GM19239 (cell line): Measurements from ENCODE around the gene PRICKLE2.

Experiments used
- DNase-seq: peaks from one replicate; pipeline ENCODE4 v3.0.0; 2011; ENCODE audit warnings: low spot score; ENCODE audit not compliant: insufficient read length
- FAIRE-seq: peaks from 2 replicates; lab custom pipeline; 2011; peaks lifted over from hg19 to GRCh38; lab: Jason Lieb, UNC

Gene PRICKLE2

GRCh38 chr3:64223791-64224745, 1.2 kb downstream of the PRICKLE2 start:
- no peak for FAIRE-seq
- DNase-seq, result no peak

GRCh38 chr3:64222501-64223111, 2.7 kb downstream of the PRICKLE2 start:
- DNase-seq (no peak), FAIRE-seq (no peak)

GRCh38 chr3:64221571-64222257, 3.6 kb downstream of the PRICKLE2 start:
- DNase-seq (no peak), FAIRE-seq (no peak)

GRCh38 chr3:64220161-64220914, 4.9 kb downstream of the PRICKLE2 start:
- no peak for DNase-seq

GRCh38 chr3:64218746-64219145, 6.5 kb downstream of the PRICKLE2 start:
- no peak for FAIRE-seq

More at GRCh38 chr3:64220161-64220914, 4.9 kb downstream of the PRICKLE2 start:
- FAIRE-seq, result no peak

GRCh38 chr3:64218329-64218728, 6.9 kb downstream of the PRICKLE2 start:
- no peak for DNase-seq
- FAIRE-seq, result no peak

More at GRCh38 chr3:64218746-64219145, 6.5 kb downstream of the PRICKLE2 start:
- DNase-seq, result no peak

- no peak for DNase-seq
- no peak for FAIRE-seq
Observed at GRCh38 chr3:64216274-64217147, 8.8 kb downstream of the PRICKLE2 start.

GRCh38 chr3:64215559-64215958, 9.7 kb downstream of the PRICKLE2 start:
- FAIRE-seq (no peak), DNase-seq (no peak)

GRCh38 chr3:64215103-64215502, 10.2 kb downstream of the PRICKLE2 start:
- no peak for DNase-seq
- no peak for FAIRE-seq

- no peak for DNase-seq
- FAIRE-seq, result no peak
Observed at GRCh38 chr3:64214381-64215018, 10.8 kb downstream of the PRICKLE2 start.

- no peak for DNase-seq
- no peak for FAIRE-seq
Observed at GRCh38 chr3:64213962-64214379, 11.3 kb downstream of the PRICKLE2 start.

GRCh38 chr3:64213224-64213878, 11.9 kb downstream of the PRICKLE2 start:
- no peak for DNase-seq
- no peak for FAIRE-seq

GRCh38 chr3:64209866-64210621, 15.2 kb downstream of the PRICKLE2 start:
- FAIRE-seq (no peak), DNase-seq (no peak)

GRCh38 chr3:64207289-64208080, 17.8 kb downstream of the PRICKLE2 start:
- FAIRE-seq (no peak), DNase-seq (no peak)

- DNase-seq, result no peak
Observed at GRCh38 chr3:64203969-64204908, 21.0 kb downstream of the PRICKLE2 start.

GRCh38 chr3:64203216-64203615, 22.1 kb downstream of the PRICKLE2 start:
- FAIRE-seq (no peak), DNase-seq (no peak)

More at GRCh38 chr3:64203969-64204908, 21.0 kb downstream of the PRICKLE2 start:
- no peak for FAIRE-seq
